Hematopoietic multipotent progenitor cell (in vitro differentiated cells): Measurements from ENCODE around the gene ZNF175. TPM values are rescaled to one million over a fixed set of nuclear protein-coding genes. Genes with fewer than 3 reads are reported as not detected.

ENCODE experiments used
- DNase-seq, 3 donors: peaks; one replicate each; pipeline ENCODE4 v3.0.0-alpha.2; 2011 to 2015; ENCODE audit warnings: low read depth in 2 of 3, low spot score in 2 of 3
- total RNA-seq: library from RNA; depleted of rRNA; stranded (reverse); fragments of >200 nt; gene quantifications from one replicate; pipeline ENCODE4 v1.2.3, GENCODE V29; 2012

ZNF175 gene
- total RNA-seq, 1 donor = 2.7 TPM

DNA sequence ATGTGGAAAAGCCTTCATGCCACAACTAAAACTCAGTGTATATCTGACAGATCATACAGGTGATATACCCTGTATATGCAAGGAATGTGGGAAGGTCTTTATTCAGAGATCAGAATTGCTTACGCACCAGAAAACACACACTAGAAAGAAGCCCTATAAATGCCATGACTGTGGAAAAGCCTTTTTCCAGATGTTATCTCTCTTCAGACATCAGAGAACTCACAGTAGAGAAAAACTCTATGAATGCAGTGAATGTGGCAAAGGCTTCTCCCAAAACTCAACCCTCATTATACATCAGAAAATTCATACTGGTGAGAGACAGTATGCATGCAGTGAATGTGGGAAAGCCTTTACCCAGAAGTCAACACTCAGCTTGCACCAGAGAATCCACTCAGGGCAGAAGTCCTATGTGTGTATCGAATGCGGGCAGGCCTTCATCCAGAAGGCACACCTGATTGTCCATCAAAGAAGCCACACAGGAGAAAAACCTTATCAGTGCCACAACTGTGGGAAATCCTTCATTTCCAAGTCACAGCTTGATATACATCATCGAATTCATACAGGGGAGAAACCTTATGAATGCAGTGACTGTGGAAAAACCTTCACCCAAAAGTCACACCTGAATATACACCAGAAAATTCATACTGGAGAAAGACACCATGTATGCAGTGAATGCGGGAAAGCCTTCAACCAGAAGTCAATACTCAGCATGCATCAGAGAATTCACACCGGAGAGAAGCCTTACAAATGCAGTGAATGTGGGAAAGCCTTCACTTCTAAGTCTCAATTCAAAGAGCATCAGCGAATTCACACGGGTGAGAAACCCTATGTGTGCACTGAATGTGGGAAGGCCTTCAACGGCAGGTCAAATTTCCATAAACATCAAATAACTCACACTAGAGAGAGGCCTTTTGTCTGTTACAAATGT is 16.4 kb downstream of the ZNF175 start:
- DNase-seq = no peak

DNA sequence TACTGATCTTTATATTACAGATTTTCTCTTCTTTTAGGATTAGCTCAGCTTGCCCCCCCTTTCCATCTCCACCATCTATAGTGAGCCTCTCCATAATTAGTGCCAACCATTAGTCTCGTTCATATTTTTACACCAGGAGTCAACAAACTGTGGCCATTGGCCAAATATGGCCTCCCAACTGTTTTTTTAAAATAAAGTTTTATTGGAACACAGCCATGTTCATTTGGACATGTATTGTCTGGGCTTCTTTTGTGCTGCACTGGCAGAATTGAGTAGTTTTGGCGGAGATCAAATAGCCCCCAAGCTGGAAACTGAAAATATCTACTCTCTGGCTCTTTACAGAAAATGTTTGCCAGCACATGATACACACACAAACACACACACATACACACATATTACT is 18.4 kb downstream of the ZNF175 start:
- no peak for DNase-seq

DNA sequence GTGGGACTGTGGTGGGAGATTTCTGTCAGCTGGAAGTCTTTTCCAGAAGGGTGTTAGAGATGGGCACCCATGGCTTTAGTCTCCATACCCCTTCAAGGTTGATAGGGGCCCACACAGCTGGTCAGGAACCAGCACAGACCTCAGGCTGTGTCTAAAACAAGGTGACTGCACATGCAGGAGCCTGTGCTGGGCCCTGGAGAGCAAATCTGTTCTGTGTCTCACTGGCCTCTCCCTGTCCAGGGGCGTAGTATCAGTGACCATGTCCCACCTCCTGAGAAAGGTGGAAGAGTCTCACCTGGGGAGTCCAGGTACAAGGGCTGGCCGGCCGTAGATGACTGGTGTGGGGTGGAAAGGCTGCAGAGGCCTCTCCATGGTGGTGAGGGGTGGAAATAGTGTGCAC is 19.4 kb downstream of the ZNF175 start:
- no peak for DNase-seq

DNA sequence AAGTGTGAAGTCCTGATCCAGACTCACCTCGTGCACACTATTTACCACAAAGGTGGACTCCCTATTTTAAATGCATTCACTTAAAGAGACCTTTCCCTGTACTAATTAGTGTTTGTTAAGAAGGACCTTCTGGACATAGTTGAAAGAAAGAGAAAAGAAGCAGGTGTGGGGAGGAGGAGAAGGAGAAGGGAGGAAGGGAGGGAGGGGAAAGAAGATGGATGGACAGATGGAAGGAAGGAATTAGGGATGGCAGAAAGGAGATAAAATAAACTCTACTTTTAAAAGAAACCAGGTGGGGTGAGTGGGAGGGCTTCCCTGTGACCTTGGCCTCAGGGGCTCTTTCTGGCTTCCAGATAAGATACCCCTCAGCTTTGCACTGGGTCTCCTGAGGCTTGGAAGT is 21.4 kb downstream of the ZNF175 start:
- DNase-seq = no peak

DNA sequence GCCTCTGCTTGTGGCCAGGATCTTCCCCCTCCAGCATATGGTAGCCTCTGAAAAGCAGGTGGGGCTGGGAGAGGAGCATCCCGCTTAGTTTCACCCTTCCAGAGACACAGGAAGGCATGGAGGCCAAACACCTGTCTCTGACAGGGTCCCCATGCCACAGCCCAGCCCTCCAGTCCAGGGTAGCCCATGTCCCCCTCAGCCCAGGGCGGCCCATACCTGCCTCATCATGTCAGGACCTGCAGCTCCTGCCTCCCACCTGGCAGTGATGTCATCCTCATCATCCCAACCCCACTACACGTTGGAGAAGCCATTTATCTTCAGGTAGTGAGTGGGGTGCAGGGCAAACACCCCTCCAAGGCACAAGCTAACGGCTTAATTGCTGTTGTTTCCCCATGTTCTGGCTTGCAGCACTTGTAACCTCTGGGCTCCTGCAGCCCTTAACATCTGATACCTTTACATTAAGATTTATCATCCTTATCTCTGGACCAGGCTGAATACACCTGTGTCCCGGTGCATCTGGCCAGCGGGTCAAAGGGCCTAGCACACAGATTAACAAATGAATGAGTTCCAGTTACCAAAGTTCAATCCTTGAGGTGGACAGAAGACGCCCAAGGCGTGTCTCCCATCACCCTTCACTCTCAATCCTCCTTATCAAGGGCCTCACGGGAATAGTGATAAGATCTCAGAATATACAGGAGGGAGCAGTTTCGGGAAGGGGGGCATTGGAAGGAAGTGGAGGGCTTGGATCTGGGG is 22.2 kb downstream of the ZNF175 start:
- no peak for DNase-seq

DNA sequence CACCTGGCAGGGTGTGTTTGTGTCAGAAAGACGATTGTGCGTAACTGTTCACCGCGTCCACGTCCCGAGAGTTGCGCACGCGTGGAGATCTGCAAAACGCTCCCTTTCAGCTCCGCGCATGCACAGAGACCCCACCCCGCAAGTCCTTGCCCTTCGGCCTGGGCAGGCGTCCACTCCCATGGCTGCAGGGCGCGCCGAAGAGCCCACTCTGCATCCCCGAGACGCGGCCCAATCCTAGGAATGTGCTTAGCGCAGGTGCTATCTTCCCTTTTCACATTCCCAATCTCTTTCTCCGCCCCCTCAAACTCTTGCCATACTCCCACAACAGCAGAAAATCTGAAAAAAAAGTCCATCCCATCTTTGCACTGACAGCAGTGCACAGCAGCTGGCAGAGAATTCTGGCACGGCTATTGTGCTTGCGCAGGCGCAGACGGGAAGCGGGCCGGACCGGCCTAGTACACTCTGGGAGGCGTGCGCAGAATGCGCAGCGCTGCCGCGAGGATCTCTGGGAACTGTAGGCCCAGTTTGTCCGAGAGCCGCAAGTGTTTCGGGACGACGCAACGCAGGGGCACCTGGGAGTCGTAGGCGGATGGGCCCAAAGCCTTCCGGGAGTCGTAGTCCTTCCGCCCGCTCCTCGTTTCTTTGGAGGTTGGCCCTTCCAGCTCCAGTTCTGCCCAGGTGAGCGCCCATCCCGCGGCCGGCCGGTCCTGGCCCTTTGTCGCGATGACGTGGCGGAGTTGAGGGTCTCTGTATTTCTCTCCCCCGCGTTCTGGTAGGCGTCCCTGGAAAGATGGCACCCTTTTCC is 23.1 kb downstream of the ZNF175 start:
- DNase-seq = peak; percentile 81 to 97 (median 95)

DNA sequence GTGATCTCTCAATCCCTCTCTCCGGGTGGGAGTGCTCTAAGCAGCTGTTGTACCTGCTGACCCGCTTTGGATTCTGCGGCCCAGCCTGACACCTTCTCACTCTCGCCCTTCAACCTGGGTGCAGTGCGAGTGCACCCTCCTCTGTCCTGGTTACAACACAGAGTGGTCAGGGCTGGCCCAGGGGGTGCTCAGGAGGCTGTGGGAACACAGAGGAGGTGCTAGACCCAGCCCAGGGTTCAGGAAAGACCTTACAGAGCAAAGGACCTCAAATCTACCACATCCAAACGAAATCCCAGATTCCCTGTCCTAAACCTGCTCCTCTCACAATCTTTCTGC is 23.7 kb downstream of the ZNF175 start:
- DNase-seq = no peak

DNA sequence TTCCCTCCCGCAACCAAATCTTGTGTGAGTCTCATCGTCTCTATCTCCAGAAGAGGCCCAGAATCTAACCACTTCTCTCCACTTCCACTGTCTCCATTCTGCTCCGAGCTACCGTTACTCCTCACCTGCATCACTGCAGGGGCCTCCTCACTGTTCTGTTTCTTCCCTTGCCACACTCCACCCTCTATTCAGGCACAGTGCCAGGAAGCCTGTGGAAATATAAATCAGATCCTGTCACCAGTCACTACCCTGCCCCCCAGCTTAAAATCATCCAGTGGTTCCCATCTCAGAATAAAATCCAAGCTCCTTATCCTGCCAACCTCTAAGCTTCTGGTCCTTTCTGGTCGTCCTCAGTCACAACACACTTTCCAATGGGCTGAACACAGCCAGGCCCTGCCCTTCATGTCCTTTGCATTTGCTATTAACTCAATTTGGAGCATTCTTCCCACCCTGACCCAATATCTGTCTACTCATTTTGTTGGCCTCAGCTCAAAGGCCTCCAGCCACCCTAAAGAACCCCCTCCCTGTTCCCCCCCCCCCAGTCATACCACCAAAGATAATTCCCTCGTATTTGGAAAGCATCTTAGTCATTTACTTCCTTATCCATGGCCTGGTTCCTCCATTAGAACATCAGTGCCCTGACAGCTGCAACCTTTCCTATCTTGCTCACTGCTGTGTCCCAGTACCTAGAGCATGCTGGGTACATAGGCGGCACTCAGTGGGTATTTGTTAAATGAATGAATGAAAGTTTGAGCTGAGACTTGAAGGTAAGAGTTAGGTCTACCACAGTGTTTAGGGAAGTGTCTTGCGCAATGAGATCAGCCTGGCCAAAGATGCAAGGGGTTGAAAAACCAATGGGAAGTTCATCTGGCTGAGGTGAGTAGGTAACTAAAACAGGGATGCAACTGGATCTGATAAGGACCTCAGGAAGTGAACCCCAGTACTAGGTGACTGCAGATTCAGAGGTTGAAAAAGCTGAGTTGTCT is 24.4 kb downstream of the ZNF175 start:
- no peak for DNase-seq

DNA sequence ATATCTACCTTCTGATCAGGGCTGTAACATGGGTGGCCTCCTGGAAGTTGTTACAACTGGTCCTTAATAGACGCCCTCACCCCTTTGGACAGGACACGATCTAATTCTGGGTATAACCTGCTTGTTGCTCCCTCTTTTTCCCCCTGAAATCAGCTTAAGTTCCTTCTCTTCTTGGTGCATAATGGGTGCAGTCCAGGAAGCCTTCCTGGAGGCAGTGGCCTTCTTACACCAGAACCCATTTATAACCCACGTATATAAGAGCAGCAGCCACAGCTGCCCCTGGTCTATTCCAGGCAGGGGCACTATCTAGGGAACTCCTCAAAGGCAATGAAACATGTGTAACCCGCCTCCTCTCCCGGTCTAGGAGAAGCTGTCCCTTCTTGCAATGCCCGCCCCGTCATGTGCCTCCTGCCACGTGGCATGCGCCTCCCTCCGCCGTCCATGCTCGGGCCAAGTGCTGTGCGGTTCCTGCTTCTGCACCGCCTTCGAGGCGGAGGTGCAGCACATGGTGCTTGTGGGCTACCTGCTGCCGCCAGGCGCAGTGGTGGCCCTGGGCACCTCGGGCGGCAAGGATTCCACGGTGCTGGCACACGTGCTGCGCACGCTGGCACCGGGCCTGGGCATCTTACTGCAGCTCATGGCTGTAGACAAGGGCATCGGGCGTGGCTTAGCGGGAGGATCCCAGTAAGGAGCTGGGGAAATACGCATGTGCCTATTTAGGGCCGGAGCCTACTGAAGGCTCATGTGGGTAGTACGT is 27.3 kb downstream of the ZNF175 start:
- no peak for DNase-seq

DNA sequence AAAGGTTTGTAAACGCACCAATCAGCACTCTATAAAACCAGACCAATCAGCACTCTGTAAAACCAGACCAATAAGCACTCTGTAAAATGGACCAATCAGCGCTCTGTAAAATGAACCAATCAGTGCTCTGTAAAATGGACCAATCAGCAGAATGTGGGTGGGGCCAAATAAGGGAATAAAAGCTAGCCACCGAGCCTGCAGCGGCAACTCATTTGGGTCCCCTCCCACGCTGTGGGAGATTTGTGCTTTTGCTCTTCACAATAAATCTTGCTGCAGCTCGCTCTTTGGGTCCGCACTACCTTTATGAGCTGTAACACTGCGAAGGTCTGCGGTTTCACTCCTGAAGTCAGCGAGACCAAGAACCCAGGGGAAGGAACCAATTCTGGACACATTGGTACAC is 28.0 kb downstream of the ZNF175 start:
- no peak for DNase-seq

DNA sequence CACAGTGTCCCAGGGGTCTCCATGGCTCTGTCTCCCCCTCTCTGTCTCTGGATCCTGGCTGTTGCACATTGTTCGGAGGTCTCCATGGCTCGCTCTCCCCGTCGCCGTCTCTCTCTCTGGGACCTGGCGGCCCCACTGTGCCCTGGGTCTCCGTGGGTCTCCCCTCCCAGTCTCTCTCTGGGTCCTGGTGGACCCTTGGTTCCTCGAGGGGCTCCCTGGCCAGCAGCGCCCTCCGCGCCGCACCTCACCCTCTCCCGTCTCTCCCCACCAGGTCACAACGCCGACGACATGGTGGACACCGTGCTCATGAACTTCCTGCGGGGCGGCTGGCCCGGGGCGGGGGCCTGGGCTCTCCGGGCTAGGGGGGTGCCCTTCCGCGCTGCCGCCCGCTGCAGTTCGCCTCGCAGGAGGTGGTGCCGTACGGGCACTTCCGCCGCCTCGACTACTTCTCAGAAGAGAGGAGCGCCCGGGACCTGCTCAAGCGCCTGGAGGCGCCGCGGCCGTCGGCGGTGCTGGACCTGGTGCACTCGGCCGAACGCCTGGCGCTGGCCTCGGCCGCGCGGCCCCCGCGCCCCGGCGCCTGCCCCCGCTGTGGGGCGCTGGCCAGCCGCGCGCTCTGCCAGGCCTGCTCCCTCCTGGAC is 30.0 kb downstream of the ZNF175 start:
- peak in 1 of 3 donors; percentile 29 for DNase-seq

DNA sequence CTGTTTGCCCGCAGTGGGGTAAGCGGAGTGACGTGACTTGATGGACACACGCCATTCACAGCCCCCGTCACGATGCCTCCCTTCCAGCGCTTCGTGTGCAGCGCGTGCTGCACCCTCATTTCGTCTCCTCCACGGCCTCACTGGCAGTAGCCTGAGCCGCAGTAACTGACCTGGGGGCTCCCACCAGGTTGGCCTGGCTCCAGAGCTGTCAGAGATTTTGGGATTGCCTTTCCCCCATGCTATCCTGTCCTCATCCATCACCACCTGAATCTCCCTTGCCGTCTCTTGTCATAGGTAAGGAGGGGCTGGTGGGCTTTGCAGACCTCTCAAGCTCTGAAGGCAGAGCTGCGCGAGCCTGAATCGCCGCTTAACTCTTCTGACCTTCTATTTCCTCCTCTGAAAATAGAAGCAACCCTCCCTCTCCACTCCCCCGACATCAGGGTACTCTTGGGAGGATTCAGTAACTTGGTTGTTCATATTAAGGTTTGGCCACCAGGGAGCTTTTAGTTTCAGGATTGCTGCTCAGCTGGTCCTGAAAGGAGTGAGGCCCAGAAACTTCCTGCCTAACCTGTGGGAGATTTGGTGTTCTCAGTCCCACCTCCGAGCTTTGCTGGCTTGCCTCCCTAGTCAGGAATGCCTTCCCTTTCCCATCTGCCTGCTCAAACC is 31.2 kb downstream of the ZNF175 start:
- no peak for DNase-seq

DNA sequence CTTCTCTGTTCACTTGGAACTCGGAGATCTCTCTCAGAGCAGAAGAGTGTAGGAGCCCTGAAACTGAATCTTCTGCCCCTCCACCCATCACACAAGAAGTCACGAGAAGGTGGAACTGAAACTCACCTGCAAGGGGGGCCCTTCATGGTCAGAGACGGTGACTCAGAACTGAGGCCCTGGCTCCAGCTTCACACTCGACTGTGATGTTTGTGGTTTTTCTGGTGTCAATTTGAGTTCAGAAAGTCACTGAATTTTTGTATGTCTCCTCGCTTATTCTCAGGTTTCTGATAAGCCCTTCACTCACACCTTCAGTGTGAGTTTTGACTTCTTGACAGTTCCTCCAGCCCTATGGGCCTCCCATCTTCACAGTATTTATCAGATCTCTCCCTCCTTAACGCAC is 36.0 kb downstream of the ZNF175 start:
- no peak for DNase-seq

DNA sequence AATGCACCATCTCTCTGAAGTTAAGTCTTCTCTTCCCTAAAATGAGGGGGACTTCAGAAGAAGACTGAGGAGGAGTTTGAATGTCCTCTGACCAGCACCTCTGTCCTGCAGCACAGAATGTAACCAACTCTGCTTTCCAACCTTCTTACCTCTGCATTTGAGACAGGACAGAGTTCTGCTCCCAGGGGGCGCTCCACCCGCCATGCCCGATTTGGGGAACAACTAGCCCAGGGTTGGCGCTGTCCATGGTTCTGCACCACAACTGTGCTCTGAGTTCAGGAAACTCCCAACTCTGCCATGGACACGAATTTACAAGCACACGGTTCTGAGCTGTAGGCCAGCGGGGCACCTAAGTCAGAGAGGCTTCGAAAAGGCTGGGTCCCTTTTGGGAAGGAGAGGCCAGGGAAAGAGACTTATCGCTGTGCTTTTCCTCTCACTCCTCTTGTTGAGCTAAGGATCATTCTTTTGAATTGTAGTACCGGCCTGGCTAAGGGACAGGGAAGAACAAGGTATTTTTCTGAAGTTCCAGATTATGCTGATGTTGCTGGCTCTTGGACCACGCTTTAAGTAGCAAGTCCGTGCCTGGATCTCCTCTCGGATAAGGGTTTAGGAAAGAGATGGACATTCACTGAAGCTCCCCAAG is 37.0 kb downstream of the ZNF175 start:
- peak in 2 of 3 donors; percentile 82 to 90 for DNase-seq

DNA sequence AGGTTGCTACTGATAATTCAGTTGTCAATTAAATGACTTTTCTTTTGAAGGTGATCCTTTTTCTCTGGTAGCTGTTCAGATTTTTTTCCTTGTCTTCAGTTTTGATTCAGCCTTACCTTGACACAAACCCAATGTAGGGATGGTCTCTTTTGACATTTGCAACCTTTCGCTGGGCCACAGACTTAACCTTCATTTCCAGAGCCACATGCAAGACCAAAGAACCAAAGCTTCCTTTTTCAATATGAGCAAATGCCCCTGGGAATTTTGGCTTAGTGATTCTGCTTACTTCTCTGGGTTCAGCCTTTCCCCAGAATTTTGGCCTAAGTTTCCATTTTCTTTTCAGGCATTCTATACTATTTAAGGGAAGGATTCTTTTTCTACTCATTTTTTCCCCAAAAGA is 39.5 kb downstream of the ZNF175 start:
- no peak for DNase-seq

DNA sequence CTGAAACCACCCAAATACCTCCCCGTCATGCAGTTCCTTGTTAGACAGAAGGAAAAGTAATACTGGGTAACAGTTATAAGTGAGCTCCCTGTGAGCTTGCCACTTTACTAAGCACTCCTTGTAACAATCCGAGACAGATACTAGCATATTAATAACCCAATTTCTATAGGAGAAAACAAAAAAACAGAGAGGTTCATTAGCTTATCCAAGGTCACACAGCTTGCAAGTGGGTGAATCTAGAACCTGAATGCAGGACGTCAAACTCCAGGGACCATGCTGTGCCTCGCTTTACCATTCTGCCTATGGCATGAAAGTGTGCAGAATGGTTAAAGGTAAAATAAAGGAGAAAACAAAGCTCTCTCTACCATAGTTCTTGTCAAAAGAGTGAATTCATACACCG is 43.7 kb downstream of the ZNF175 start:
- DNase-seq = no peak

DNA sequence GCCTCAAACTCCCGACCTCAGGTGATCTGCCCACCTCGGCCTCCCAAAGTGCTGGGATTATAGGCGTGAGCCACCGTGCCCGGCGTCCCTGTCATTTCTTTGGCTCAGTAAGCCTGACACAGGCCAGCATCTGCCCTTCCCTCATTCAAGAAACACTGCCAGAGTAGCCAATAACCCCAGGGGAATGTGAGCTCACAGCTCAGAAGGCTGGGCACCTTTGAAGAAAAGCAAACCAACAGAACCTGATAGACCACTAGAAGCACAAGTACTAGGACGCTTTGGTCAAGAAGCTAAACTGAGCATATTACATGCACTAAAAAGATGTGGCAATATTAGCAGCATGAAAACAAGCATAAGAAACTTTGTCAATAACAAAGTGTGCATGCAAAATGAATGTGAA is 44.9 kb downstream of the ZNF175 start:
- no peak for DNase-seq

DNA sequence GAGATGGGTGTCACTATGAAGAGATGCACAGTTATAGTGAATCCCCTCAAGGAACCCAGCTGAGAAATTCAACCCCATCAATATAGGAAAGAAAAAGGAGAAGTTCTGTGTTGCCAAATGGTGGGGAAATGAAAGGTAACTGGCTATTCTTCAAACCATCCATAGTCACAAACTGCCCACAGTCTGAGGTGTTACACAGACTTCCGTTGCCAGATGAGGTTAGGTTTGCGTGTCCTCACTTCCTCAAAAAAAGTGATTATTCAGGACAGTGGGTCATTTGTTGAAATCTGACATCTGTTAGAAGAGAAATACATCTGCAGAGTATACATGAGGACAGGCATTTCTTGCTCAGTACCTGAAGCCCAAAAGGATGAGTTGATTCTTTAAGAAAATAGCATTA is 50.1 kb downstream of the ZNF175 start:
- peak in 2 of 3 donors; percentile 43 to 85 for DNase-seq
